G401 (cell line): ENCODE measurements around the gene SEMA4C. TPM values are rescaled to one million over a fixed set of nuclear protein-coding genes. Genes with fewer than 3 reads are reported as not detected.
"Not testable (repeated sequence)": the region's sequence is repeated elsewhere in the genome, so short reads cannot be mapped to it uniquely, and the experiment has no call there.

Source experiments
- DNase-seq: peaks from one replicate; pipeline ENCODE4 v3.0.0-alpha.2; 2015; ENCODE audit warnings: low spot score
- in situ Hi-C: cut with HindIII; loops from 2 replicates; pipeline ENCODE4 v1.10.0; 2016; ENCODE audit warnings: low sequenced_read_pairs, mixed read lengths
- total RNA-seq: library from RNA; depleted of rRNA; stranded (reverse); fragments of >200 nt; shearing (Covaris generic); gene quantifications from 2 replicates; pipeline ENCODE4 v1.2.3, GENCODE V29; 2014

The SEMA4C gene
- total RNA-seq, 1 experiment from 2014 or later: 37.9 TPM

DNA sequence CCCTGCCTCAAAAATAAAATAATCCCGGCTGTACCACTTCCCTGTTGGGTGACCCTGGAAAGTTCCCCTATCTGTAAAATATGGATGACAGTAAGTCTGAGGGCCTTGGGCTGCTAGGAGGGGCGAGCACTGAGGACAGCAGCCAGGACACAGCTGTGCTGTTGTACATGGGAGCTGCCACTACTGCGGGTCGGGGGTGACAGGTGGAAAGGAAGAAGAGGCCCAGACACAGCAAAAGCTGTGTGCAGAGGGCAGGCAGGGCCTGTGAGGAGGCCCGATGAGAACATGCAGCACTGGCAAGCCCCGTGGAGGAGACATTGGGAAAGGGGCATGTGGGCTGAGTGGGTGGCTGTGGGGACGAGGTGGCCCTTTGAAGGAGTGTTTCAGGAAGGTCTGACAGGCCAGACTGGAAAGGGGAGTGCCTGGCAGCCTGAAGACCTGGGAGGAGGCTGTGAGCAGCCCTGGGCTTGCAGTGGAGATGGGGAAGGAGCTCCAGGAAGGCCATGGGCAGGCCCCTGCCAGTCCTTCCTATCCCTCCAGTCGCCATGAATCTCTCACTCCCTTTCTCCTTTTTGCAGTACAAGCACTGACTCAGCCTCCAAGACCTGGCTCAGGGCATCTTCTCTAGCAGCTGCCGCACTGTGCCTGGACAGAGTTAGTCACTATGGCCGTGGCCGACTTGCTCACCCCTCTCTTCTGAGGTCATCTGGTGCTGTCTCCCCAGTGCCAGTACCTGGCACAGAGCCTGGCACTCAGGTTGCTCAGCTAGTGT lies 28.9 kb upstream of the SEMA4C start:
- in situ Hi-C loops: no loop called here

GRCh38 chr2:96898135-96898505 lies 28.2 kb upstream of the SEMA4C start:
- in situ Hi-C loops: no loop called here
- DNase-seq: no peak

More for the DNA sequence above, 28.9 kb upstream of the SEMA4C start:
- DNase-seq: no peak

- no peak for DNase-seq
- in situ Hi-C loops: no loop called here
Observed at GRCh38 chr2:96897491-96898134, 27.7 kb upstream of the SEMA4C start.

GRCh38 chr2:96895746-96896651 lies 26.1 kb upstream of the SEMA4C start:
- in situ Hi-C loops: no loop called here

GRCh38 chr2:96895032-96895745 lies 25.3 kb upstream of the SEMA4C start:
- no peak for DNase-seq
- in situ Hi-C loops: no loop called here

More at GRCh38 chr2:96895746-96896651, 26.1 kb upstream of the SEMA4C start:
- peak; percentile 59 for DNase-seq

GRCh38 chr2:96894151-96894531 lies 24.3 kb upstream of the SEMA4C start:
- DNase-seq: no peak
- in situ Hi-C loops: no loop called here

GRCh38 chr2:96893289-96894150 lies 23.6 kb upstream of the SEMA4C start:
- in situ Hi-C loops: no loop called here
- no peak for DNase-seq

DNA sequence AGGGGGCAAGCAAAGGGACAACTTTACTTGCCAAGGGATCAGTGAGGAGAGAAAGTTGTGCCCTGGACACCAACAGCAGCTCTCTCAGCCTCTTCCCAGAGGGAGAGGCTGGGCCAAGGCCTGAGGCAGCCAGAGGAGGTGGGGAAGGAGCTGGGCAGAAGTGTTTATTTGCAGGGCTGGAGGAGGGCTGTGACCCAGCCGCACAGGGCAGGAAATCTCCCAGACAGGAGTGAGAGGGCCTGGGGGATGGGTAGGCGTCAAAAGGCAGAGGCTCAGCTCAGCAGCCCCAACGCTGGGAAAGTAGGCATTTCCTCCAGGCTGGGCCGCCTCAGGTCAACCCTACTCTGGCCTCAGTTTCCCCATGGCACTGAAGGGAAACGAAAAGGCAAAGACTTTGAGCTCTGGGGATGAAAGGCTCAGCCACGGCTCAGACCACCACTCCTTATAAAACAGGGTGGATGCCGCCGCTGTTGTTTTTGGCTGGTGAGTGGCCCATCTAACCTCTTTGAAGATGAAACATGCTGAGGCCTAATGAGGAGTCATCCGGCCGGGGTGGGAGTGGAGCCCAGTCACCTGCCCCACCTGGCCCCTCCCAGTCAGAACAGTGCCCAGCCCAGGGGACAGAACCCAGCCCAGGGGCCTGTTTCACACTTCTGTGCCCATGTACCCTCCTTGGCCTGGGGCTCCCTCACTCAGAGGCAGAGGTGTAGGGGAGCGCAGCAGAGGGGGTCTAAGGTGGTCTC lies 21.9 kb upstream of the SEMA4C start:
- in situ Hi-C loops: no loop called here
- no peak for DNase-seq

GRCh38 chr2:96890726-96891385 lies 21.0 kb upstream of the SEMA4C start:
- in situ Hi-C loops: no loop called here
- no peak for DNase-seq

DNA sequence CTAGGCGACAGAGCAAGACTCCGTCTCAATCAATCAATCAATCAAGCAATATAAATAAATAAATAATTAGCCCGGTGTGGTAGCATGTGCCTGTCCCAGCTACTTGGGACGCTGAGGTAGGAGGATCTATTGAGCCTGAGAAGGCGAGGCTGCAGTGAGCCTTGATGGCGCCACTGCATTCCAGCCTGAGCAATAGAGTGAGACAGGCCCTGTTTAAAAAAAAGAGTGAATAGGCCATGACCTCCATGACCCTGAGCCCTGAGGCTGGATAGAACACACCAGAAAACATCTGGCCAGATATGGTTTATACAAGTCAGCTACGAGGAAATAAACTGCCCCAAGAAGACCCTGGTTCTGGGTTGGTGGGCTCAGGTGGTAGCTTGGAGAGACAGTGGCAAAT lies 20.4 kb upstream of the SEMA4C start:
- DNase-seq: no peak
- in situ Hi-C loops: no loop called here

GRCh38 chr2:96889502-96889901 lies 19.6 kb upstream of the SEMA4C start:
- DNase-seq, in situ Hi-C loops: not testable (repeated sequence)

GRCh38 chr2:96888072-96889011 lies 18.5 kb upstream of the SEMA4C start:
- in situ Hi-C loops: no loop called here

GRCh38 chr2:96887493-96888012 lies 17.7 kb upstream of the SEMA4C start:
- in situ Hi-C loops: no loop called here
- peak; percentile 85 for DNase-seq

More at GRCh38 chr2:96888072-96889011, 18.5 kb upstream of the SEMA4C start:
- DNase-seq: no peak

GRCh38 chr2:96885432-96886347 lies 15.8 kb upstream of the SEMA4C start:
- in situ Hi-C loops: no loop called here
- no peak for DNase-seq
